ENCODE results near the gene ADIPOR2.

ADIPOR2 gene

DNA sequence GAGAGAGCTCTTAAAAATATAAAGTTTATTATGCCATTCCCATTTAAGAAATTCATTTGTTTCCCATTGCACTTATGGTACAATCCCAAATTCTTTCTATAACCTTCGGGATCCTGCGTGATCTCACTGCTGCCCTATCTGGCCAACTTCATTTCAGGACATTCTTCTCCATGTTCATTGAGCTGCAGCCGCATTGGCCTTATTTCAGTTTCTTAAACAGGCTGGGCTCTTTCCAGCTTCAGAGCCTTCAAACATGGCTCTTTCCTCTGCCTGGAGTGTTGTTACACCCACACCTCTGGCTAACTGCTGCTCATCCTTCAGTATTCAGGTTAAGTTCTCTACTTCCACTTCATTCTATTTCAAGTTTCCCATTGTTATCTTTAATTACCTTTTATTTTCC is 71.0 kb downstream of the ADIPOR2 start:
- ChIA-PET CTCF (interaction anchor here (1.5 to 1.9 kb wide), 2 partner anchors 14 to 29 kb away, joined by 4 to 6 read pairs; no protein-coding TSS in a partner anchor), POLR2A (no interaction called here)
- DNase-seq (ENCODE audit: low read depth, low spot score): no peak
- TF ChIP-seq CTCF (IDR thresholded peaks at IDR 0.05; ENCODE audit: insufficient read depth, low read length, missing control alignments): no peak
- H3K4me3 ChIP-seq (ENCODE audit: low read depth, low read length): no peak overlapping the region

- no peak for DNase-seq (ENCODE audit: low read depth, low spot score)
- ChIA-PET POLR2A (no interaction called here), CTCF (interaction anchor here (1.2 kb wide), 1 partner anchor 128 kb away, joined by 3 read pairs; no protein-coding TSS in a partner anchor)
- no peak overlapping the region for H3K4me3 ChIP-seq (ENCODE audit: low read depth, low read length)
- no peak for TF ChIP-seq CTCF (IDR thresholded peaks at IDR 0.05; ENCODE audit: insufficient read depth, low read length, missing control alignments)
These were observed 72.3 kb downstream of the ADIPOR2 start for GRCh38 chr12:1763153-1763552.

GRCh38 chr12:1766110-1766509 is 75.2 kb downstream of the ADIPOR2 start:
- no peak for DNase-seq (ENCODE audit: low read depth, low spot score)
- TF ChIP-seq CTCF (IDR thresholded peaks at IDR 0.05; ENCODE audit: insufficient read depth, low read length, missing control alignments): no peak
- CTCF ChIA-PET: interaction anchor here (1.3 to 1.6 kb wide), 2 partner anchors 19 to 174 kb away, joined by 3 to 4 read pairs; no protein-coding TSS in a partner anchor
- no peak overlapping the region for H3K4me3 ChIP-seq (ENCODE audit: low read depth, low read length)
- POLR2A ChIA-PET: no interaction called here

DNA sequence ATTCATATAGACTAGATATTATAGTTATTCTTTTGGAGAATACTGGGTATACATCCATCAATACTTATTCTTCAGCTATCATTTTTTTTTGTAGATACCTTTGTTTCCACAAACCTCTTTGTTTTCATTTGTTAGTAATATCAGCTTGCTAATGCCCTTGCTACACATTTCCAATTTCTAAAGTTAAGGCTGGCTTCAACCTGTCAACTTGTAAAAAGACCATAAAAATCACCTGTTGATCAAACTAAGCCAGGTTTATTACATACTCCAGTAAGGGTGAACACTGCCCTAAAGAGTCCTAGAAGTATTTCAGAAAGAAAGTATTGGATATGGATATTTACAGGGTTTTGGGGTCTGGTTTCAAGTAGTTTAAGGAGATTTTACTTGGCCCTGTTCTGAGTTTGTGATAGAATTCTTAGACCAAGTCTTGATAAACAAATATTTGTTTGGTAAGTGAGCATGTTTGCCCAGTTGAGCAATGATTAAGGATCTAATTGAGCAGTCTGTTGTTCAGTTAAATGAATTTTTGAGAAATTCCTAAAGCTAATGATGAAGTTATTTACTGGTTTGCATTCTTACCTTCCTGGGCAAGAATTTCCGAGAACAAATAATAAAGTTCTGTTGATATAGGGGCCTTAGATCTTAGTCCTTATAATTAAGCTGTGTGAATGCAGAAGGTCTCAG is 76.7 kb downstream of the ADIPOR2 start:
- DNase-seq (ENCODE audit: low read depth, low spot score): no peak

GRCh38 chr12:1768615-1769014 is 77.7 kb downstream of the ADIPOR2 start:
- DNase-seq (ENCODE audit: low read depth, low spot score): no peak
- POLR2A ChIA-PET: no interaction called here
- no peak overlapping the region for H3K4me3 ChIP-seq (ENCODE audit: low read depth, low read length)
- TF ChIP-seq CTCF (IDR thresholded peaks at IDR 0.05; ENCODE audit: insufficient read depth, low read length, missing control alignments): no peak
- CTCF ChIA-PET: no interaction called here

More for the DNA sequence above, 76.7 kb downstream of the ADIPOR2 start:
- ChIA-PET POLR2A (no interaction called here), CTCF (interaction anchor here (0.6 to 1.6 kb wide), 4 partner anchors 21 to 173 kb away, joined by 3 to 5 read pairs (median 4); no protein-coding TSS in a partner anchor)
- no peak for TF ChIP-seq CTCF (IDR thresholded peaks at IDR 0.05; ENCODE audit: insufficient read depth, low read length, missing control alignments)
- H3K4me3 ChIP-seq (ENCODE audit: low read depth, low read length): no peak overlapping the region

- CTCF ChIA-PET: interaction anchor here (0.9 to 1.5 kb wide), 3 partner anchors 21 to 117 kb away, joined by 3 to 7 read pairs (median 3); no protein-coding TSS in a partner anchor
- POLR2A ChIA-PET: no interaction called here
- TF ChIP-seq CTCF (IDR thresholded peaks at IDR 0.05; ENCODE audit: insufficient read depth, low read length, missing control alignments): no peak
- no peak for DNase-seq (ENCODE audit: low read depth, low spot score)
- no peak overlapping the region for H3K4me3 ChIP-seq (ENCODE audit: low read depth, low read length)
These were observed 79.1 kb downstream of the ADIPOR2 start for GRCh38 chr12:1769809-1770494.

Data from AG04449 (cell line).